Activated CD4-positive, CD25-positive, alpha-beta regulatory T cell treated with anti-CD3 and anti-CD28 coated beads, Interleukin-2, amount 50 U/mL, for 16 hours (primary cell): ENCODE data around the gene BTG4.

Source experiments
- DNase-seq: peaks from one replicate; pipeline ENCODE4 v3.0.0-alpha.2; 2020; ENCODE audit warnings: low read depth, low spot score

The BTG4 gene

DNA sequence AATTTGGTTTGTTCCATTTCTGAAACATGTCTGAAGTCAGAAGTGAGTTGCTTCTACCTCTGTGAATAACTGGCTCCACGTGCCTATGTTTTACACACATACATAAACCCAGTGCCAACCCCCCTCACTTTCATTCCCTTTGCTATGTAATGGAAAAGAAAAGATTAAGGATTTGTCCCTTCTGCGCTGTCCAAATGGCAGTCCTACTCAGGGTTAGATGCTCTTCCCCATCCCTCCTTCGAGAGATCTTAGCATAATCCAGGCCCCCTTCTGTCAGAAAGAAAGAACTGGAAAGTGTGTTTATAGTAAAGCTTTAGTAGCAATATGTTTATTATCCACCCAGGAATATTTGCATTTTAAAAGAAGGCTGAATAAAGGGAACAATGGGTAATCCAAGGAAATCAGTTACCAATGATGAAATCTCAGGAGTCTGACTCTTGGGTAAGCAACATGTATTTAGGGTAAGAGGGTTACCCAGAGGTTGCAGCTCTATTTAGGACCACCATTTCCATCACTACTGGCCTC lies 25.2 kb upstream of the BTG4 start:
- DNase-seq = no peak

DNA sequence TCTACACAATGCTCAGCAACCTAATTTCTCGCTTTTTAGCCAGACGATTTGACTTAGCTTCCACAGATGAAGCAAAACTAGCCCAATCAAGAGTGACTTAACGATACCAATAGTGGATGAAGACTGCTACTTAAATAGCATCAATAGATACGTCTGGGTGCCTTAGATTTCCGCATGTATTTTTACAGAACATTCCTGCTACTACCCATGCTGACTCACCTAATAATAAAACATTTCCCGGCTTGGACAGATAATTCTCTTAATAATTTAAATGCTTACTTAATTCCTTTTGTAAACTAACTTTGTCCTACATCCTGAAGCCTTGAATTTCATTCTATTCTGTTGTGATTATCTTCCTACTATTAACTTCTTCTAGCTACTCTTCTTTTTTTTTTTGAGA lies 23.1 kb upstream of the BTG4 start:
- no peak for DNase-seq

DNA sequence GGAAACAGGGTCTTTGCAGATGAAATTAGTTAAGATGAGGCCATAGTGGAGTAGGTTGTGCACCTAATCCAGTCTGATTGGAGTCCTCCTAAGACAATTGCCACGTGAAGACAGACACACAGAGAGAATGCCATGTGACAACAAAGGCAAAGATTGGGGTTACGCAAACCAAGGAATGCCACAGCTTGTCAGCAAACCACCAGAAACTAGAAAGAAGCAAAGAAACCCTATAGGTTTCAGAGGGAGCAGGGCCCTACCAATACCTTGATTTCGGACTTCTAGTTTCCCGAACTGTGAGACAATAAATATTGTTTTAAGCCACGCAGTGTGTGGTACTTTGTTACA lies 20.2 kb upstream of the BTG4 start:
- DNase-seq = no peak

DNA sequence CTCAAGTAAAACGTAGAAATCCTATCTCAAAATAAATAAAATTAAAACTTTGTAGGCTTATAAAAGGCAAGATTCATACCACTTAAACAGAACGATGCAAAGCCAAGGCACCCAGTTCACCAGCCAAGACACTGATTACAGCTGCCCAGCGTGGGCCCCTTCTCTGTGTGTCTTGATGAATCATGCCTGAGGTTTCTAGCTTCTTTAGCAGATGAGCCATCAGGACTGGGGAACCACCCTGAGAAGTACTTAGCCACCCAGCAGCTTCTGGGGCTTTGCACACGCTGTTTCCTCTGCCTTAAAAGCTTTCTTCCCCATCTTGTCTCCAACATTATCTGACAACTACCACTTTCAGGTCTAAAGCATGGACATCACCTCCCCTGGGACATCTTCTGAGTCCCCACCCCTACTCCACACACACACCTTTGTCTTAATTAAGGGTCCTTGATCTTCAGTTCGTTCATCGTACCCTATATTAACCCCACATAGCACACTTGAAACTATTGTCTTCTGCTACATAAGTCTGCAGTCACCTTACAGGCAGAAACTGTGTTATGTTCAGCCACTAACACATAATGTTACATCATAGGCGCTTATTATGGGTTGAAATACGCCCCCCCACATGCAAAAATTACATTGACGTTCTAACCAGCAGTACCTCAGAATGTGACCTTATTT lies 19.6 kb upstream of the BTG4 start:
- DNase-seq = peak; percentile 27

DNA sequence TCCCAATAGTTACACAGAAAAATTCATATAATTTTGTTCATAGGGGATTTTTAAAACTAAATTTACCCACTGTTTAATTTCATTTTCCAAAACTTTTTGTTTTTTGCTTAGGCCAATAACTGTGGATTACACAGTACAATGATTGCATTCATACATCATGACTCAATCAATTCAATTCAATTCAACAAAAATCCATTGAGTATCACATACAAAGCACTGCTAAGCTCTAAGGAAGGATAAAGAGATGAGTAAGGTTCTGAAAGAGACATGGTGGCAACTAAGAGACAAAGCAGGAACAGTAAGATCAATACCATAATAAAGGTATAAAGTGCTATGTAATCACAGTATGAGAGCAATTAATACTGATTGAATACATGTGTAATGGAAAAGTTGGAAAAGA lies 18.9 kb upstream of the BTG4 start:
- DNase-seq = no peak

DNA sequence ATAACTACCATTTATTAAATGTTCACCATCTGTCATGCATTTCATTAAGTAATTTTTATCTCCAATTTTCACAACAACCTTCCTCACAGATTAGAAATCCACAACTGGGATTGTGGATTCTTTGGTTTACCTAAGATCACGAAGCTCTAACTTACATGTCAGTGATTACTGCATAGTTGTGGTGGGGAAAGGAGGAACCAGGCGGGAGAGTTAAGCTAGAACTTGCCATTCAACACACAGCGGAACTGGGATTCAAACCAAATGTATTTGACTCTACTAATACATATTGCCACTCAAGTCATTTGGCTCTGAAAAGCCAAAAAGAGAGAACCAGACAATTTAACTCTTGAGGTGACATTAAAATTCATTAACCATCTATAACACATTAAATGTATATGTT lies 17.9 kb upstream of the BTG4 start:
- no peak for DNase-seq

DNA sequence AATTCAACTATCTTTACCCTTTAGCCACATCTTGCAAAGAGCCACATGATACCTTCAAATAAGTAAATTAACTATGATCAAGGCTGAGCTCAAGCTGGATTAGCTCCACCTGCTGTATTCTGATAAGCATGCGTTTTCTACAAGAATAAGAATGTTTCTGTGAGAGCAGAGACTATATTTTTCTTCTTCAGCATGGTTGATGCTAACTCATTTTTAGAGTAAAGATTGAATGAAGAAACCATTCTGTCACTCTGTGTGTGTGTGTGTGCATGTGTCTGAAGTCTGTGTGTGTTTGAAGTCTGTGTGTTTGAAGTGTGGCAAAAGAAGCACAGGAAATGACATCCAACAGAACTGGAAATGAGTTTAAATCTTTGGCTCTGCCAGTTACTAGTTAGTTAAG lies 16.4 kb upstream of the BTG4 start:
- no peak for DNase-seq

DNA sequence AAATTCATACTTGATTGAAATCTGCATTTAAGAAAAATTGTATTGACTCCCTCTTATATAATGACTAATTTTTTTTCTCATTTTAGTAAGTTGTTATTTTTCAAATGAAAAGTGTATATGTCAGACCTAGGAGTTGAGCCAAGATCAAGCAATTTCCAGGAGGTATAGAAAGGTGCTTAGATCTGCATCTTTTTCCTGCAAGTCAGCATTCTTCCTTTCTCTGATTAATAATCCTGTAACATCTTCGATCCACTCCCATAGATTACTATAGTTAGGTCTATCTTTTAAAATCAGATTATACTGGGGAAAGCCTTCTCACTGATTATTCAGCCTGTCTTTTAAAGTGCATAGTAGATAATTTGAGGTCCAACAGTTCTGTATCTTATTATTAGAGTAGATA lies 15.1 kb upstream of the BTG4 start:
- DNase-seq = no peak

DNA sequence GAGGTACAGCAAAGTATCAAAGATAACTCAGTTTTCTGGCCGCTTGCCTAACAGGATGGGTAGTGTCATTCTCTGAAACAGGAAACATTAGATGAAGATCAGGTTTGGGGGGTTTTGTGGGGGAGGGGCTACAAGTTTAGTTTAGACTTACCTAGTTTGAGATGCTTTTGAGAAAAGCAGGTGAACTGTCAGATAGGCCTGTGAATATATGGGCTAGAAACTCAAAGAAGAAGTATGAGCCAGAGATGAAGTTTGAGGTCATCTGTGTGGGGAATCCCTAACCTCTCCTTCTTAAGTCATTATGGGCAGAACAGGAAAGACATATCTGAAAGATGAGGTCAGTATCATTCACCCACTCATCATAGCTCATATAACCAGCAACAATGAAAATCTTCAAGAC lies 14.3 kb upstream of the BTG4 start:
- DNase-seq = no peak

DNA sequence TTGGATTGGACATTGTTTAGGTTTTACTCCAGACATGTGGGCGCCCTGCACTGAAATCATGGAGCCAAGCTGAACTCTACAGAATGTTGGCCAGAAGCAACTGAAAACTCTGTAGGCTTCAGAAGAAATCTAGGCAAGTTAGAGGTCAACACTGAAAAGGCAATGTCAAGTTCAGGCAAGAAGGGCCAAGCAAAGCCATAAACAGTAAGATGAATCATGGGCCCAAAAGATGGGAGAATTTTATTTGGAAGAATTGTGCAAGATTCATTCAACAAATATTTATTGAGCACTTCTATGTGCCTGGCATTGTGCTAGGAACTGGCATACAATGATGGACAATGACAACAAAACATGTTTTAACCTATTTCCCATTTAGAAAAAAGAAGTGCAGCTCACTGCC lies 13.3 kb upstream of the BTG4 start:
- DNase-seq = no peak

DNA sequence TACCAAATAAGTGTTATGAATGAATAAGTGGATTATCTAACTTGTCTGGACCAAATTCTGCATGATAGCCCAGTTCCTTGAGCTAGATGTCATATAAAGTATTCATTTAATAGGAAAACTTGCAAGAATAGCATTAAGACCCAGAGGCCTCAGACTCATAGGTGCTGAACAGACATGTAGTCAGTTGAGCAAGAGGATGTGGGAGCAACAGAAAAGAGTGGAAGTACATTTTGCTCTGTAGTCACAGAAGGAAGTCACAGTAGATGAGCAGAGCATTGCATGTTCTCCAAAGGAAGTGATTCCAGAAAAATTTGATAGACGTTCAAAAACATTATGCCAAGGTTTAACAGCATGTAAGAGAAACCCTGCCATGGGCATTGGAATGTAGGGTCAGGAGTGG lies 11.9 kb upstream of the BTG4 start:
- DNase-seq = no peak

DNA sequence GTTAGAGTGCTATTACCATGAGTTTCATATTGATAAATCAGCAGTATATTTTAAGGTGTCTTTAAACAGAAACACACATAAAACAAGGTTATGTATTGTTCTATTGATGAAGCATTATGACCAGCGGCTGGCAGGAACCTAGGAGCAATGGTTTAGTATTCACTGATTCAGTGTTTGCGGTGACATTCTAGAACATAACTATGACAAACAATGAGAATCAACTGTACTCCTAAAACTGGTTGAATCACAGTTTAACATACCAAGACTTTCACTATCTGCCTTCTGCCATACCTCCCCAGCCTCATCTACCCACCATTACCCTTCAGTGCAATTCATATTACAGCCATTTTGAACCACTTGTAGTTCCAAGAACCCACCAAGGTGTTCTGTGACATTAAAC lies 11.2 kb upstream of the BTG4 start:
- no peak for DNase-seq

DNA sequence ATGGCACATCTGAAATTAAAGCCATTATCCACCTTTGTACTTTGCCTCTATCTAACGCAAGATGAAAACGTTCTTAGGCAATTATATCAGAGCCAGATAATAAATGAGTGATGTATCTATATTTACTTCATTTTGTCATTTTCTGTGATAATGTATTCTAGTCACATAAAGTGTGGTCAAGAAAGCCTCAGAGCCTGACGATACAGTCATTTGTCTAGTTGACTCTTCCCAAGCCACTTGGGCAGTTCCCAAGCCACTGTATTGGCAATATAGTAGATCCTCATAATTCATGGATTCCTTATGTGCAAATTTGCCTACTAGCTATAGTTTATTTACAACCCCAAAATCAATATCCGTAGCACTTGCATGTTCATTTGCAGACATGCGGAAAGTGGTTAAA lies 10.2 kb upstream of the BTG4 start:
- DNase-seq = no peak

DNA sequence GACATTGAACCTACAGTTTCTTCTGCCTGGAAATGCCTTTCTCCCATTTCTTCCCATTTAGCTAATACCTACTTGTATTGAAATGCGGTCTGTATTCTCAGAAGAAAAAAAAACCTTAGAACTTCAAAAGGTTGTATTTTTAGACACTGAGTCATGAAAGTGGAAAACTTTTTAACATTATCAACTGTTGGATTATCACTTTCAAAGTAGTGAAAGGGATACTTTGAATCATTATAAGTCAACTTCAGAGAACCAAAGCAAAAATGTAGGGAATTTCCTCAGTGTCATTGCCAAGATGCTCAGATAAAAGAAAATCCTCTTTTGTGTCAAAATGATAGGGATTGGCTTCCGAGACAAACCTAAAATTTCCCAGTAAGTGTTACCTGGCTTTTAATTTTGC lies 8.9 kb upstream of the BTG4 start:
- no peak for DNase-seq

DNA sequence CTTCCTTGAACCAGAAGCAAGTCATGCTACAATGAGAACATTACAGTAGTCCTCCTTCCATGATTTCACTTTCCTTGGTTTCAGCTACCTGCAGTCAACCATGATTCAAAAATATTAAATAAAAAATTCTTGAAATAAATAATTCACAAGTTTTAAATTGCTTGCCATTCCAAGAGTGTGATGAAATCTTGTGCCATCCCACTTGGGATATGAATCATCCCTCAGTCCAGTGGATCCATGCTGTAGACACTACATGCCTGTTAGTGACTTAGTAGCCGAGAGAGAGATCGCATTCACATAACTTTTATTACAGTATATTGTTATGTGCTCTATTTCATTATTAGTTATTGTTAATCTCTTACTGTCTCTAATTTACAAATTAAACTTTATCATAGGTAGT lies 8.4 kb upstream of the BTG4 start:
- DNase-seq = no peak

DNA sequence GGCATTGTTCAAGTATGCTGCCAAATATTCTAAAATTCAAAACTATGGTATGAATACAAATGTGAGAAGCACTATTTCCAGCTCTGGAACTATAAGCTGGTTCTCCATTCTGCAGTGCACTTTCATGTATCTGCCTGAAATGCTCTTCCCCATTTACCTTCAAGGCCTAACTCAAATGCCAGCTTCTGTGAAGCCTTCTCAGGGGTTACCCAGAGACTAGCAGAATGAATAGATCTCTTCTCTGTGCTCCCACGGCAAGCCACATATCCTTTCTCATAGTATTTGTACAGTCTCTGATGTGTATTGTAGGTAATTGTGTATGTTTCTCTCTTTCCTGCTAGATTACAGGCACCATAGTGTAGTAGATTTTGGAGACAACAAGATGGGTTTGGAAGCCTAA lies 6.5 kb upstream of the BTG4 start:
- no peak for DNase-seq

DNA sequence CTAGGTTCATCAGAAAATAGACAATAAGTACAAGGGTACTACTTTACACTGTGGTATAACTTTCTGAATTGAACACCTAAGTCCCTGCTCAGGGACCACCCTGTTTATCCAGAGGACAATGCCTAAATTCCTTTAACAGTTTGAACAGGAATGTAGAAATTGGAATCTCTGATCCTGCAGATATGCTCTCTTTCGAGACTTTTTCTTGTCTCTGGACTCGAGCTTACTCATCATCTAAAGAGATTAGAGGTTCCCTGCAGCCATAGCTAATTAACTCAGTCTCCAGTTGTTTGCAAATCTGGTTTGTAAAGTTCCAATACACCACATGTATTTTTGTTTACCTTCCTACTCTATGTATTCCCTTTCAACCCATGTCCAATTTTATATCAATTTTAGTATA lies 3.4 kb upstream of the BTG4 start:
- no peak for DNase-seq

DNA sequence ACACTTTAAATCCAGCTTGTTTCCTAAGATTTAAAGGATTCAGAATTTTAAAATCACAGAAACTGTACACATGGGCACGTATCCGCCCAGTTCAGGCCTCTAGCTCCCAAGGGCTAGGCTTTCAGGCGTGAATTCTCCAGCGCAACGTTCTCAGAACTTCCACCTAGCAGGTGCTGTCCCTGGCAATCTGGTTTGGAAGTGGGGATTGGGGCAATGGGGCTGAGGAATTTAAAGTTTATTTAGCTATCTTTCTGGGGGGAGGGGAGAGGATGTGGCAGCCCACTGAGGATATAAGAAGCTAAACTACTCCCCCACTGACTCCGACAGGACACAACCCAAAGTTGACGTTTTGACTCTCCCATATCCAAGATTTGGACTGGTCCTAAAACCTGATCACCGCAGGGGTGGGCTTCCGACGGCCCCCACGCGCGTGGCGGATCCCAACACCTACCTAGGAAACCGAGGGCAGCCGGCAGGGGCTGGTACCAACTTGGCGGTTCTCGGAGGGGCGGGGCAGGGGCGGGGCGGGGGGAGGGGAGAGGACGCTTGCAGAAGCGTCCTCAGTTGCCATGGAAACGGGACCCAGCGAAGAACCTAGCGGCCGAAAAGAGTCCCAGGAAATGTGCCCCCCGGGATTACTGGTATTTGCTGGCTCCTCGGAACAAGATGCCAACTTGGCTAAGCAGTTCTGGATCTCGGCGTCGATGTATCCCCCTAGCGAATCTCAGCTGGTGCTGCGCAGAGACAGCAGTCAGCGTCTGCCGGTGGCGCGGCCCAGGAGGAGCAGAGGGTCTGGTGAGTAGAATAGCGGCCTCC lies 2.2 kb upstream of the BTG4 start, which contains the start of gene HOATZ:
Gene HOATZ, plus strand, starts transcription at position 563 of the 816 bp plus-strand sequence. Its CDS starts 7 bp downstream, at position 570.
- no peak for DNase-seq

DNA sequence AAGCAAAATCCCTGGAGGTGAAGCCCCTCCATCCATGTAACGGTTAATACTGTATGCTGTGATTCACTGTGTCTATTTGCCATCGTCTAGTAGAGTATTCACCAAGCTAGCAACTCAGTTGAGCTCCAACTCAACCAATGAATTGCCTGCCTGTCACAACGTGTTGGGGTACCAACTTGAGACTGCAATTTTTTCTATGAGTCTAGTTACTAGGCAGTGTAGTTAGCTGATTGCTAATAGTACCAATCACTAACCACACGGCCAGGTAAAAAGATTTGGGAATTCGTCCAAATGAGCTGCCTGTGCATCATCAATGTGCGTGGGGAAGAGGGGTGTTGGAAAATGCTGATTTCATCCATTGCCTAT lies 1.0 kb upstream of the BTG4 start:
- no peak for DNase-seq

DNA sequence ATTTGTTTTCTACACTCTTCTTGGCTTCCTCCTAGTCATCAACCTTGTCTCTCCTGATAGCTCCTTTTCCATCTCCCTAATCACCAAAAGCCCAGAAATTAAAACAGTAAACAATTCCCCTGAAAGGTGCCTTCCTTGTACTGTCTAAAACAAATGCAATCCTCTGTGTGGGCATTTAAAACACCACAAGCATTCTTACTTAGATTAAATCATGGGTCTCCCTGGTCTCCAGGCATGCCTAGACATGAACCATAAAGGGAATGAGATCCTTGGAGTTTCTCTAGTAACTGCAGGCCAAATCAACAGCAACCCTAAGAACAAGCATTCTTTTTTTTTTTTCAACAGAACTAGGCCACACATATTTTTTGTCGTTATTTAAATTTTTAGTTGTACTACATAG lies 1.9 kb downstream of the BTG4 start:
- no peak for DNase-seq

DNA sequence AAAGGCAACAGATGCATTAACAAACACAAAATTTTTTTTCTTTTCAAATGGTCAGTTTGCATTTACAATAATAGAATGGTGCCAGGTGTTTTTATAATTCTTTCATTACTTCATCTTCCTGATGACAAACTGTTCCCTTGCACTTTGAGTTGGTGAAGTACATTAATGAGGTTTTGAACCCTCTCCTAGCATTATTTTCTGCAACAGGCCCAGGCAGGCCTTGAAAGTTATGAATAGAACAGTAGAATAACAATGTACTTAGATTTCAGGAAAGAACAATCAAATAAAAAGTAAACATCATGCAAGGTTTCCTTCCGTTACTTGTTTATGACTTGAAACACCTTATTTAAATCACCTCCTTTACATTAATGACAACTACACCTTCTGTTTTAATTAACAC lies 9.6 kb downstream of the BTG4 start:
- no peak for DNase-seq

DNA sequence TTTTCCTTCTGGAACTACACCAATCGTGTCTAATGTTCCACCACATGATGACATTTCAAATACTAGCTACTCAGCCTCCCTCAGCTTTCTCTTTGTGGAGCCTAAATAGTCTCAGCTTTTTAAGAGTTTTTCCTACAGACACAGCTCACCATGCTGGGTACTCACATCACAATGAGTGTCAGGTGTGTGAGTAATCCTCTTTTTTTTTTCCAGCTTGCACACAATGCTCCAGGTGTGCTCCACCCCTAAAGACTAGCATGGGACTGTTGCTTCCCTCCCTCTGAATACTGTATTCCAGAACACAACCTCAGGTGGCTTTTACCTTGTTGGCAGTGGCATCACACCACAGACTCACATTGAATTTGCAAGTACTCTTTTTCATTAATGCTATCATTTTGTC lies 11.7 kb downstream of the BTG4 start:
- DNase-seq = no peak

DNA sequence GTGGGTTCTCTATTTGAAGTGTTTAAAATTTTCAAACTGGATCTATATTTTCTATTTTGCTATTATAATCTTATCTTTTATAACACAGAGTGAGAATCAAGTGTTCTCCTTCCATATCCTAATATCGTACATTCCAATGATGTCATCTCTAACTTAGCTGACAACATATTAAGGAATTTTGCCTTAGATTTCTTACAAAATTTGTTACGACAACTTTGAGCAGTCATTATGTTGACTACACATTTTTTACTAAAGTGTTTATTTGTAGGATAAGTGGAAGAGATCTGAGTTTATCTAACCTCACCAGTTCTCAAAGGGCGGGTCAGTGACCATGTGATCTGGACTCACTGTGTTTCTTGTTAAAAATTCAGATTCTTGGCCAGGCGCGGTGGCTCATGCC lies 12.7 kb downstream of the BTG4 start:
- DNase-seq = no peak
